HEK293 (cell line): ENCODE measurements around the gene FGB.

Experiments
- CTCF ChIA-PET: fragments of 350-600 bp; formaldehyde crosslinking; extraction: SDS; loops from one replicate; lab custom pipeline; 2021; ENCODE audit warnings: antibody characterized with exemption; lab: Yijun Ruan, JAX
- POLR2A ChIA-PET: fragments of 300-600 bp; formaldehyde crosslinking; extraction: SDS; loops from one replicate; lab custom pipeline; 2020; ENCODE audit warnings: antibody characterized with exemption, inconsistent platforms; lab: Yijun Ruan, JAX
- H3K27ac ChIP-seq: fragments of 200-500 bp; sonication (Bioruptor generic); 2 replicates; pipeline ENCODE4 v1.5.1; 2014; ENCODE audit warnings: low read depth, low read length, control low read depth, inconsistent platforms; ENCODE audit errors: extremely low read depth
- H3K36me3 ChIP-seq, 2 experiments: fragments of 200-500 bp in 1 of 2; sonication (Bioruptor generic) in 1 of 2; 1 replicate in 1 of 2; 2 replicates in 1 of 2; pipeline ENCODE4 v1.5.1; 2014 to 2017; ENCODE audit warnings: inconsistent platforms in 2 of 2, low read length in 2 of 2; ENCODE audit not compliant: control insufficient read depth in 2 of 2, insufficient read depth in 1 of 2
- H3K4me1 ChIP-seq: fragments of 200-500 bp; sonication (Bioruptor generic); 2 replicates; pipeline ENCODE4 v1.5.1; 2014; ENCODE audit warnings: mild to moderate bottlenecking, low read length, inconsistent platforms; ENCODE audit not compliant: control insufficient read depth, insufficient read depth
- H3K4me3 ChIP-seq: 2 replicates; pipeline ENCODE4 v1.5.1; 2011; ENCODE audit warnings: low read depth, mild to moderate bottlenecking, control low read depth, low read length, moderate library complexity
- H3K9me3 ChIP-seq: fragments of 200-500 bp; sonication (Bioruptor generic); 2 replicates; pipeline ENCODE4 v1.5.1; 2014; ENCODE audit warnings: low read depth, low read length, inconsistent platforms; ENCODE audit not compliant: control insufficient read depth, insufficient read depth
- BCL11A ChIP-seq: fragments of 450-650 bp; formaldehyde crosslinking; IDR thresholded peaks from 2 replicates; pipeline ENCODE4 v1.5.1; 2016; ENCODE audit warnings: low read depth, missing biosample characterization, missing genetic modification characterization
- BCL11B ChIP-seq: fragments of 450-650 bp; formaldehyde crosslinking; IDR thresholded peaks from 2 replicates; pipeline ENCODE4 v1.5.1; 2016; ENCODE audit warnings: low read depth, missing biosample characterization, missing genetic modification characterization
- GLI4 ChIP-seq: fragments of 450-650 bp; formaldehyde crosslinking; IDR thresholded peaks from 2 replicates; pipeline ENCODE4 v1.5.1; 2016; ENCODE audit warnings: missing biosample characterization, missing genetic modification characterization
- SALL2 ChIP-seq: fragments of 450-650 bp; formaldehyde crosslinking; IDR thresholded peaks from 2 replicates; pipeline ENCODE4 v1.5.0; 2017; ENCODE audit warnings: missing biosample characterization, mild to moderate bottlenecking, missing genetic modification characterization, borderline replicate concordance
- SETDB1 ChIP-seq: IDR thresholded peaks from one replicate; pipeline ENCODE4 v1.6.1; 2017; ENCODE audit warnings: mild to moderate bottlenecking, low read length, moderate library complexity, mixed read lengths; ENCODE audit not compliant: insufficient read length
- YY1 ChIP-seq: fragments of 450-650 bp; formaldehyde crosslinking; IDR thresholded peaks from 2 replicates; pipeline ENCODE4 v1.5.1; 2018; ENCODE audit warnings: missing biosample characterization, missing genetic modification characterization
- ZBTB21 ChIP-seq: fragments of 450-650 bp; formaldehyde crosslinking; IDR thresholded peaks from 2 replicates; pipeline ENCODE4 v1.5.1; 2017; ENCODE audit warnings: missing biosample characterization, missing genetic modification characterization
- ZFP41 ChIP-seq: fragments of 450-650 bp; formaldehyde crosslinking; IDR thresholded peaks from 2 replicates; pipeline ENCODE4 v1.5.1; 2016; ENCODE audit warnings: missing biosample characterization, missing genetic modification characterization, borderline replicate concordance
- ZNF132 ChIP-seq: fragments of 450-650 bp; formaldehyde crosslinking; IDR thresholded peaks from 2 replicates; pipeline ENCODE4 v1.5.1; 2017; ENCODE audit warnings: missing biosample characterization, missing genetic modification characterization, borderline replicate concordance
- ZNF140 ChIP-seq: fragments of 450-650 bp; formaldehyde crosslinking; IDR thresholded peaks from 2 replicates; pipeline ENCODE4 v1.5.1; 2016; ENCODE audit warnings: missing biosample characterization, missing genetic modification characterization
- ZNF292 ChIP-seq: fragments of 450-650 bp; formaldehyde crosslinking; IDR thresholded peaks from 2 replicates; pipeline ENCODE4 v1.5.1; 2016; ENCODE audit warnings: low read depth, missing biosample characterization, missing genetic modification characterization, borderline replicate concordance
- ZNF423 ChIP-seq: fragments of 450-650 bp; formaldehyde crosslinking; IDR thresholded peaks from 2 replicates; pipeline ENCODE4 v1.5.1; 2016; ENCODE audit warnings: missing biosample characterization, missing genetic modification characterization
- ZNF610 ChIP-seq: fragments of 450-650 bp; formaldehyde crosslinking; IDR thresholded peaks from 2 replicates; pipeline ENCODE4 v1.5.1; 2016; ENCODE audit warnings: missing biosample characterization, missing genetic modification characterization, borderline replicate concordance
- ZNF623 ChIP-seq: fragments of 450-650 bp; formaldehyde crosslinking; IDR thresholded peaks from 2 replicates; pipeline ENCODE4 v1.5.1; 2016; ENCODE audit warnings: missing biosample characterization, missing genetic modification characterization
- ZNF76 ChIP-seq: fragments of 450-650 bp; formaldehyde crosslinking; IDR thresholded peaks from 2 replicates; pipeline ENCODE4; 2016; ENCODE audit warnings: low read depth, missing biosample characterization, missing genetic modification characterization, borderline replicate concordance
- TF ChIP-seq, protein P1 (sequence below): sonication (generic); formaldehyde crosslinking; IDR thresholded peaks from 2 replicates; pipeline ENCODE4 v1.8.1; 2022; ENCODE audit warnings: mild to moderate bottlenecking, moderate library complexity, missing genetic modification reagents
- TF ChIP-seq, protein P2 (sequence below): fragments of 450-650 bp; formaldehyde crosslinking; IDR thresholded peaks from 2 replicates; pipeline ENCODE4 v1.5.1; 2016; ENCODE audit warnings: missing biosample characterization, missing genetic modification characterization, low read depth
- TF ChIP-seq, protein P3 (sequence below): fragments of 450-650 bp; formaldehyde crosslinking; IDR thresholded peaks from 2 replicates; pipeline ENCODE4 v1.5.1; 2016; ENCODE audit warnings: missing biosample characterization, missing genetic modification characterization
- TF ChIP-seq, protein P4 (sequence below): fragments of 450-650 bp; formaldehyde crosslinking; IDR thresholded peaks from 2 replicates; pipeline ENCODE4 v1.5.1; 2016; ENCODE audit warnings: missing biosample characterization, missing genetic modification characterization
- TF ChIP-seq, protein P5 (sequence below): IDR thresholded peaks from 2 replicates; pipeline ENCODE4 v1.6.1; 2011; ENCODE audit warnings: mild to moderate bottlenecking, low read depth, low read length, borderline replicate concordance

FGB gene

DNA sequence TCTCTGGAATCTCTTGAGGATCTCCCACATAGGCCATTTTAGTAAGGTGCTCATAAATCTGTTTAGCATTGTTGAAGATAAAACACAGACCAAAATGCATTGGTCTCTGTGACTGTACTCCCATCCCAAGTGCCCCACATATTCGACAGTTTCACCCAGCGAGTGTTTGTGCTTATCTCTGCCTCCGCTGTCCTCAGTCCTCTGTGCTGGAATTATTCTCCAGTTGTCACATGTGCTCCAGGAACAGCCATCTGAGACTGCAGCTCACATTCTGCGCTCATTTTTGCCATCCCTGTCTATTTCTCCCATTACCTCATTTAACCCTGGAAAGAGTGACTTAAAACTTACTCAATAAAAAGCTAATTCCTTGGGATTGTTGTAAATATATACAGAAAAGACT is 43.6 kb upstream of the FGB start:
- Histone ChIP-seq H3K27ac (no peak overlapping the region), H3K9me3 (no peaks in the 10 kb centered on the region), H3K4me1 (no peaks in the 10 kb centered on the region), H3K36me3 (no peaks in the 10 kb centered on the region), H3K4me3 (no peak overlapping the region)
- CTCF ChIA-PET, result interaction anchor here (0.6 to 1.3 kb wide), 5 partner anchors 13 to 1521 kb away, joined by 3 to 4 read pairs (median 4); no protein-coding TSS in a partner anchor
- POLR2A ChIA-PET, result interaction anchor here (0.6 kb wide), 1 partner anchor 131 kb away, joined by 5 read pairs; no protein-coding TSS in a partner anchor
- TF ChIP-seq, protein P1, sequence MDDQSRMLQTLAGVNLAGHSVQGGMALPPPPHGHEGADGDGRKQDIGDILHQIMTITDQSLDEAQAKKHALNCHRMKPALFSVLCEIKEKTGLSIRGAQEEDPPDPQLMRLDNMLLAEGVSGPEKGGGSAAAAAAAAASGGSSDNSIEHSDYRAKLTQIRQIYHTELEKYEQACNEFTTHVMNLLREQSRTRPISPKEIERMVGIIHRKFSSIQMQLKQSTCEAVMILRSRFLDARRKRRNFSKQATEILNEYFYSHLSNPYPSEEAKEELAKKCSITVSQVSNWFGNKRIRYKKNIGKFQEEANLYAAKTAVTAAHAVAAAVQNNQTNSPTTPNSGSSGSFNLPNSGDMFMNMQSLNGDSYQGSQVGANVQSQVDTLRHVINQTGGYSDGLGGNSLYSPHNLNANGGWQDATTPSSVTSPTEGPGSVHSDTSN (CRISPR knock-in tag), result no peak
- TF ChIP-seq, protein P2, sequence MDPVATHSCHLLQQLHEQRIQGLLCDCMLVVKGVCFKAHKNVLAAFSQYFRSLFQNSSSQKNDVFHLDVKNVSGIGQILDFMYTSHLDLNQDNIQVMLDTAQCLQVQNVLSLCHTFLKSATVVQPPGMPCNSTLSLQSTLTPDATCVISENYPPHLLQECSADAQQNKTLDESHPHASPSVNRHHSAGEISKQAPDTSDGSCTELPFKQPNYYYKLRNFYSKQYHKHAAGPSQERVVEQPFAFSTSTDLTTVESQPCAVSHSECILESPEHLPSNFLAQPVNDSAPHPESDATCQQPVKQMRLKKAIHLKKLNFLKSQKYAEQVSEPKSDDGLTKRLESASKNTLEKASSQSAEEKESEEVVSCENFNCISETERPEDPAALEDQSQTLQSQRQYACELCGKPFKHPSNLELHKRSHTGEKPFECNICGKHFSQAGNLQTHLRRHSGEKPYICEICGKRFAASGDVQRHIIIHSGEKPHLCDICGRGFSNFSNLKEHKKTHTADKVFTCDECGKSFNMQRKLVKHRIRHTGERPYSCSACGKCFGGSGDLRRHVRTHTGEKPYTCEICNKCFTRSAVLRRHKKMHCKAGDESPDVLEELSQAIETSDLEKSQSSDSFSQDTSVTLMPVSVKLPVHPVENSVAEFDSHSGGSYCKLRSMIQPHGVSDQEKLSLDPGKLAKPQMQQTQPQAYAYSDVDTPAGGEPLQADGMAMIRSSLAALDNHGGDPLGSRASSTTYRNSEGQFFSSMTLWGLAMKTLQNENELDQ (tag by site-specific recombination), result no peak
- TF ChIP-seq ZNF623 (tag by site-specific recombination) (no peak), YY1 (tag by site-specific recombination) (no peak), ZNF76 (no peak)

DNA sequence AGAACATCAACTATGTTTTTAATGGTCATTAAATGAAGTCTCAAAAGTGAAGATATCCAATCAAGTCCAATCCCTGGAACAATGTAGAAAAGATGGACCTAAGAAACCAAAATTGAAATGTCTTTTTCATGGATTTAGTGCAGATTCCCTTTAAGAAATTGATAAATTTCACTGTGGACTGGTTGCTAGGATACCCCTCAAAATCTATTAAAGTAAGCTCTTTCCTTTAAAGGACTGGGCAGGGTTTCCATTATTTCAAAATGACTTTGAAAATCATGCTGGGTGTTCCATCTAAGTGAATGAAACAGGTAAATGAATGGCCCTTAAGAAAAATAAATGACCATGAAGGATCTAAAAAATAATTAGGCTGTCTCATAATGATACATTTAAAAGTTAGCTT is 41.2 kb upstream of the FGB start:
- TF ChIP-seq ZNF132 (tag by site-specific recombination) (no peak), ZBTB21 (tag by site-specific recombination) (no peak), ZNF610 (no peak), ZNF423 (tag by site-specific recombination) (no peak), BCL11B (no peak), ZFP41 (no peak), SETDB1 (no peak), ZNF292 (no peak), BCL11A (tag by site-specific recombination) (no peak)
- TF ChIP-seq, protein P3, sequence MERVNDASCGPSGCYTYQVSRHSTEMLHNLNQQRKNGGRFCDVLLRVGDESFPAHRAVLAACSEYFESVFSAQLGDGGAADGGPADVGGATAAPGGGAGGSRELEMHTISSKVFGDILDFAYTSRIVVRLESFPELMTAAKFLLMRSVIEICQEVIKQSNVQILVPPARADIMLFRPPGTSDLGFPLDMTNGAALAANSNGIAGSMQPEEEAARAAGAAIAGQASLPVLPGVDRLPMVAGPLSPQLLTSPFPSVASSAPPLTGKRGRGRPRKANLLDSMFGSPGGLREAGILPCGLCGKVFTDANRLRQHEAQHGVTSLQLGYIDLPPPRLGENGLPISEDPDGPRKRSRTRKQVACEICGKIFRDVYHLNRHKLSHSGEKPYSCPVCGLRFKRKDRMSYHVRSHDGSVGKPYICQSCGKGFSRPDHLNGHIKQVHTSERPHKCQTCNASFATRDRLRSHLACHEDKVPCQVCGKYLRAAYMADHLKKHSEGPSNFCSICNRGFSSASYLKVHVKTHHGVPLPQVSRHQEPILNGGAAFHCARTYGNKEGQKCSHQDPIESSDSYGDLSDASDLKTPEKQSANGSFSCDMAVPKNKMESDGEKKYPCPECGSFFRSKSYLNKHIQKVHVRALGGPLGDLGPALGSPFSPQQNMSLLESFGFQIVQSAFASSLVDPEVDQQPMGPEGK, result no peak
- TF ChIP-seq, protein P4, sequence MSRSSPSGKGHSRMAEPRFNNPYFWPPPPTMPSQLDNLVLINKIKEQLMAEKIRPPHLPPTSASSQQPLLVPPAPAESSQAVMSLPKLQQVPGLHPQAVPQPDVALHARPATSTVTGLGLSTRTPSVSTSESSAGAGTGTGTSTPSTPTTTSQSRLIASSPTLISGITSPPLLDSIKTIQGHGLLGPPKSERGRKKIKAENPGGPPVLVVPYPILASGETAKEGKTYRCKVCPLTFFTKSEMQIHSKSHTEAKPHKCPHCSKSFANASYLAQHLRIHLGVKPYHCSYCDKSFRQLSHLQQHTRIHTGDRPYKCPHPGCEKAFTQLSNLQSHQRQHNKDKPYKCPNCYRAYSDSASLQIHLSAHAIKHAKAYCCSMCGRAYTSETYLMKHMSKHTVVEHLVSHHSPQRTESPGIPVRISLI, result no peak
- ChIA-PET POLR2A (no interaction called here), CTCF (interaction anchor here (0.6 to 1.2 kb wide), 2 partner anchors 15 to 99 kb away, joined by 3 to 4 read pairs; no protein-coding TSS in a partner anchor)
- no peaks in the 10 kb centered on the region for H3K4me1 ChIP-seq
- no peak overlapping the region for H3K27ac ChIP-seq
- no peaks in the 10 kb centered on the region for H3K9me3 ChIP-seq
- no peaks in the 10 kb centered on the region for H3K36me3 ChIP-seq
- H3K4me3 ChIP-seq, result no peak overlapping the region

DNA sequence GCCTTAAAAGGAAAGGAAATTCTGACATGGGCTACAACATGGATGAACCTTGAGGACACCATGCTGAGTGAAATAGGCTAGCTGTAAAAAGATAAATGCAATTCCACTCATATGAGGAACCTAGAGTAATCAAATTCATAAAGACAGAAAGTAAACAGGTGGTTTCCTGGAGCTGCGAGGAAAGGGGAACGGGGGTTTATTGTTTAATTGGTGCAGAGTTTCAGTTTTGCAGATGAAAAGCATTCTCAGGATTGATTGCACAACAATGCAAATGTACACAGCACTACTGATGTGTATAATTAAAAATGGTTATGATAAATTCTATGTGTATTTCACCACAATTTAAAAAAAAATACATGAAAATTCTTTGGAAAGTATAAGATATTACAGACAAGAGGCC is 36.7 kb upstream of the FGB start:
- Histone ChIP-seq H3K4me3 (no peak overlapping the region), H3K9me3 (no peaks in the 10 kb centered on the region), H3K27ac (no peak overlapping the region), H3K36me3 (no peaks in the 10 kb centered on the region), H3K4me1 (no peaks in the 10 kb centered on the region)
- CTCF ChIA-PET, result interaction anchor here (1.2 kb wide), 1 partner anchor 23 kb away, joined by 3 read pairs; no protein-coding TSS in a partner anchor
- POLR2A ChIA-PET, result no interaction called here
- no peak for TF ChIP-seq SALL2 (tag by site-specific recombination)
- no peak for TF ChIP-seq GLI4 (tag by site-specific recombination)
- TF ChIP-seq, protein P5, sequence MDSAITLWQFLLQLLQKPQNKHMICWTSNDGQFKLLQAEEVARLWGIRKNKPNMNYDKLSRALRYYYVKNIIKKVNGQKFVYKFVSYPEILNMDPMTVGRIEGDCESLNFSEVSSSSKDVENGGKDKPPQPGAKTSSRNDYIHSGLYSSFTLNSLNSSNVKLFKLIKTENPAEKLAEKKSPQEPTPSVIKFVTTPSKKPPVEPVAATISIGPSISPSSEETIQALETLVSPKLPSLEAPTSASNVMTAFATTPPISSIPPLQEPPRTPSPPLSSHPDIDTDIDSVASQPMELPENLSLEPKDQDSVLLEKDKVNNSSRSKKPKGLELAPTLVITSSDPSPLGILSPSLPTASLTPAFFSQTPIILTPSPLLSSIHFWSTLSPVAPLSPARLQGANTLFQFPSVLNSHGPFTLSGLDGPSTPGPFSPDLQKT, result no peak
- TF ChIP-seq ZNF140 (tag by site-specific recombination), result peak; percentile 28; the same call in 1 of the 2 replicates
